GM23338 (cell line): Measurements from ENCODE around the gene LRMDA. TPM values are rescaled to one million over a fixed set of nuclear protein-coding genes. Genes with fewer than 3 reads are reported as not detected.

ENCODE experiments used
- ATAC-seq: fragments of 200-7000 bp; cut with Tn5 transposase; 3 replicates; pipeline ENCODE4 v1.9.1; 2020
- DNase-seq: peaks from one replicate; pipeline ENCODE4 v3.0.0-alpha.2; 2015; ENCODE audit warnings: low spot score
- H2AFZ ChIP-seq: fragments of 200-600 bp; sonication (generic); 2 replicates; pipeline ENCODE4 v1.8.0; 2016; ENCODE audit warnings: antibody characterized with exemption, mild to moderate bottlenecking, moderate library complexity
- H3F3A ChIP-seq: fragments of 200-600 bp; sonication (generic); replicated peaks from 2 replicates; pipeline ENCODE4 v1.8.0; 2017; ENCODE audit warnings: antibody characterized with exemption, mixed run types, low read depth
- H3K27ac ChIP-seq: fragments of 200-600 bp; sonication (generic); 2 replicates; pipeline ENCODE4 v1.6.1; 2016; ENCODE audit warnings: low read depth
- H3K27me3 ChIP-seq: fragments of 200-600 bp; sonication (generic); 2 replicates; pipeline ENCODE4 v1.8.0; 2016; ENCODE audit warnings: mild to moderate bottlenecking, mixed run types, moderate library complexity; ENCODE audit not compliant: insufficient read depth
- H3K36me3 ChIP-seq: fragments of 200-600 bp; sonication (generic); 2 replicates; pipeline ENCODE4 v1.8.0; 2016; ENCODE audit warnings: mild to moderate bottlenecking; ENCODE audit not compliant: insufficient read depth
- H3K4me1 ChIP-seq: fragments of 200-600 bp; sonication (generic); 2 replicates; pipeline ENCODE4 v1.8.0; 2016; ENCODE audit warnings: mild to moderate bottlenecking, moderate library complexity; ENCODE audit not compliant: insufficient read depth
- H3K4me2 ChIP-seq: fragments of 200-600 bp; sonication (generic); 2 replicates; pipeline ENCODE4 v1.7.1; 2017; ENCODE audit warnings: mixed run types
- H3K4me3 ChIP-seq: fragments of 200-600 bp; sonication (generic); 2 replicates; pipeline ENCODE4 v1.6.1; 2016; ENCODE audit warnings: mixed run types
- H3K79me2 ChIP-seq: fragments of 200-600 bp; sonication (generic); replicated peaks from 2 replicates; pipeline ENCODE4 v1.8.0; 2017; ENCODE audit warnings: mild to moderate bottlenecking; ENCODE audit not compliant: insufficient read depth
- H3K9me2 ChIP-seq: fragments of 200-600 bp; sonication (generic); 2 replicates; pipeline ENCODE4 v1.8.0; 2017; ENCODE audit not compliant: insufficient read depth
- H4K20me1 ChIP-seq: fragments of 200-600 bp; sonication (generic); replicated peaks from 2 replicates; pipeline ENCODE4 v1.8.0; 2017; ENCODE audit warnings: mild to moderate bottlenecking; ENCODE audit not compliant: insufficient read depth
- H3K27ac Mint-ChIP-seq: 2 replicates; pipeline ENCODE4 v1.8.0; 2020; ENCODE audit warnings: inconsistent platforms, mild to moderate bottlenecking, moderate library complexity, mixed read lengths
- H3K27me3 Mint-ChIP-seq: 3 replicates; pipeline ENCODE4 v1.8.0; 2022; ENCODE audit warnings: low read depth, mild to moderate bottlenecking, moderate library complexity, mixed read lengths, inconsistent platforms; ENCODE audit not compliant: insufficient read depth, poor library complexity
- H3K36me3 Mint-ChIP-seq: 3 replicates; pipeline ENCODE4 v1.8.0; 2021; ENCODE audit warnings: low read depth, mild to moderate bottlenecking, inconsistent platforms, moderate library complexity, mixed read lengths
- H3K4me1 Mint-ChIP-seq: 3 replicates; pipeline ENCODE4 v1.8.0; 2020; ENCODE audit warnings: mild to moderate bottlenecking, inconsistent platforms, mixed read lengths
- H3K4me3 Mint-ChIP-seq: 3 replicates; pipeline ENCODE4 v1.8.0; 2021; ENCODE audit warnings: moderate library complexity, mild to moderate bottlenecking, inconsistent platforms, mixed read lengths
- H3K9me3 Mint-ChIP-seq: 3 replicates; pipeline ENCODE4 v1.8.0; 2020; ENCODE audit warnings: moderate library complexity, mild to moderate bottlenecking, inconsistent platforms, mixed read lengths
- CREB1 ChIP-seq: fragments of 250-450 bp; sonication (Bioruptor Pico); IDR thresholded peaks from 2 replicates; pipeline ENCODE4 v1.5.0; 2020; ENCODE audit warnings: low read depth, mild to moderate bottlenecking, moderate library complexity
- CTCF ChIP-seq, 2 experiments: fragments of 200-600 bp in 1 of 2; sonication (generic) in 1 of 2; conservative IDR thresholded peaks; 2 replicates each; pipeline versions ENCODE4 v1.5.1 to v1.6.1; 2016 to 2017; ENCODE audit warnings: antibody characterized with exemption in 2 of 2, low read depth in 2 of 2, mild to moderate bottlenecking in 2 of 2, moderate library complexity in 1 of 2
- EZH2 ChIP-seq: fragments of 200-600 bp; sonication (generic); IDR thresholded peaks from one replicate; pipeline ENCODE4 v1.8.0; 2017; ENCODE audit warnings: antibody characterized with exemption, mild to moderate bottlenecking, low read depth; ENCODE audit not compliant: unreplicated experiment
- EZH2phosphoT487 ChIP-seq: fragments of 200-600 bp; sonication (generic); IDR thresholded peaks from one replicate; pipeline ENCODE4 v1.8.1; 2018; ENCODE audit warnings: antibody characterized with exemption; ENCODE audit not compliant: unreplicated experiment
- POLR2AphosphoS5 ChIP-seq: IDR thresholded peaks from 2 replicates; pipeline ENCODE4 v1.6.1; 2016; ENCODE audit warnings: antibody characterized with exemption, low read depth
- STAT1 ChIP-seq: IDR thresholded peaks from one replicate; pipeline ENCODE4 v1.6.1; 2016; ENCODE audit warnings: antibody characterized with exemption; ENCODE audit not compliant: unreplicated experiment
- ZNF114 ChIP-seq: fragments of 250-450 bp; sonication (Bioruptor Pico); IDR thresholded peaks from 2 replicates; pipeline ENCODE4 v1.5.0; 2020; ENCODE audit warnings: mild to moderate bottlenecking, moderate library complexity
- ZNF331 ChIP-seq: fragments of 250-450 bp; sonication (Bioruptor Pico); IDR thresholded peaks from 2 replicates; pipeline ENCODE4 v1.5.0; 2020; ENCODE audit warnings: low read depth, mild to moderate bottlenecking, moderate library complexity
- polyA plus RNA-seq: library from polyadenylated mRNA; unstranded; fragments of >200 nt; fragmentation: Nextera tagmentation; extraction: Ambion mirVana; gene quantifications from 2 replicates; pipeline ENCODE4 v1.2.1, GENCODE V29; 2016
- total RNA-seq: library from RNA; depleted of rRNA; stranded (reverse); fragments of >200 nt; shearing (Covaris generic); gene quantifications from 2 replicates; pipeline ENCODE4 v1.2.3, GENCODE V29; 2014
- TF ChIP-seq, protein P1 (sequence below): fragments of 250-450 bp; sonication (Bioruptor Pico); IDR thresholded peaks from 2 replicates; pipeline ENCODE4 v1.5.0; 2020; ENCODE audit warnings: mild to moderate bottlenecking, moderate library complexity
- TF ChIP-seq, protein P2 (sequence below): IDR thresholded peaks from 2 replicates; pipeline ENCODE4 v1.6.1; 2016; ENCODE audit warnings: antibody characterized with exemption

Gene LRMDA
- total and polyA plus RNA-seq, 2 experiments from 2014 or later: 0.90 to 1.8 TPM

DNA sequence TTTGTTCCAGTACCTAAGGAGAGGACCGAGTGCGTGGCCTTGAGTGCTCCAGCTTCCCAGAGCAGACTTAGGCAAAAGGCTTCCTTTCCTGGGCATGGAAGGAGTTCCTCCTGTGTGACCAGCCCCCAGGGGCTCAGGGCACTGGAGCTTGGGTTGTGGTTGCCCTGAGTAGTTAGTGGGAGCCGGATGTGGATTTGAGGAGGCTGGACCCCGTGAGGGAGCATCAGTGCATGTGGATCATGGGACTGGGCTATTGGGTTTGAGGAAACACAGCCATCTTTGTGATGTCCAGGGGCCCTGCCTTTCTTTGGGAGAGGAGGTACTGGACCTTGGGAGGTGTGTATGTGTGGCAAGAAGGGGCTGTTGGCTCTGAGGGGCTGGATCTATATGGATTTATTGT is 8.4 kb downstream of the LRMDA start:
- H3K27me3 Mint-ChIP-seq: peaks cover 33% of the 10 kb centered on the region
- H3K27me3 ChIP-seq: peaks cover 51% of the 10 kb centered on the region
- H4K20me1 ChIP-seq: no peaks in the 10 kb centered on the region
- ATAC-seq (no peak), DNase-seq (no peak)
- TF ChIP-seq POLR2AphosphoS5: no peak
- no peak for TF ChIP-seq STAT1
- no peak for TF ChIP-seq EZH2
- no peak for TF ChIP-seq EZH2phosphoT487
- TF ChIP-seq ZNF331: no peak
- TF ChIP-seq, protein P1, sequence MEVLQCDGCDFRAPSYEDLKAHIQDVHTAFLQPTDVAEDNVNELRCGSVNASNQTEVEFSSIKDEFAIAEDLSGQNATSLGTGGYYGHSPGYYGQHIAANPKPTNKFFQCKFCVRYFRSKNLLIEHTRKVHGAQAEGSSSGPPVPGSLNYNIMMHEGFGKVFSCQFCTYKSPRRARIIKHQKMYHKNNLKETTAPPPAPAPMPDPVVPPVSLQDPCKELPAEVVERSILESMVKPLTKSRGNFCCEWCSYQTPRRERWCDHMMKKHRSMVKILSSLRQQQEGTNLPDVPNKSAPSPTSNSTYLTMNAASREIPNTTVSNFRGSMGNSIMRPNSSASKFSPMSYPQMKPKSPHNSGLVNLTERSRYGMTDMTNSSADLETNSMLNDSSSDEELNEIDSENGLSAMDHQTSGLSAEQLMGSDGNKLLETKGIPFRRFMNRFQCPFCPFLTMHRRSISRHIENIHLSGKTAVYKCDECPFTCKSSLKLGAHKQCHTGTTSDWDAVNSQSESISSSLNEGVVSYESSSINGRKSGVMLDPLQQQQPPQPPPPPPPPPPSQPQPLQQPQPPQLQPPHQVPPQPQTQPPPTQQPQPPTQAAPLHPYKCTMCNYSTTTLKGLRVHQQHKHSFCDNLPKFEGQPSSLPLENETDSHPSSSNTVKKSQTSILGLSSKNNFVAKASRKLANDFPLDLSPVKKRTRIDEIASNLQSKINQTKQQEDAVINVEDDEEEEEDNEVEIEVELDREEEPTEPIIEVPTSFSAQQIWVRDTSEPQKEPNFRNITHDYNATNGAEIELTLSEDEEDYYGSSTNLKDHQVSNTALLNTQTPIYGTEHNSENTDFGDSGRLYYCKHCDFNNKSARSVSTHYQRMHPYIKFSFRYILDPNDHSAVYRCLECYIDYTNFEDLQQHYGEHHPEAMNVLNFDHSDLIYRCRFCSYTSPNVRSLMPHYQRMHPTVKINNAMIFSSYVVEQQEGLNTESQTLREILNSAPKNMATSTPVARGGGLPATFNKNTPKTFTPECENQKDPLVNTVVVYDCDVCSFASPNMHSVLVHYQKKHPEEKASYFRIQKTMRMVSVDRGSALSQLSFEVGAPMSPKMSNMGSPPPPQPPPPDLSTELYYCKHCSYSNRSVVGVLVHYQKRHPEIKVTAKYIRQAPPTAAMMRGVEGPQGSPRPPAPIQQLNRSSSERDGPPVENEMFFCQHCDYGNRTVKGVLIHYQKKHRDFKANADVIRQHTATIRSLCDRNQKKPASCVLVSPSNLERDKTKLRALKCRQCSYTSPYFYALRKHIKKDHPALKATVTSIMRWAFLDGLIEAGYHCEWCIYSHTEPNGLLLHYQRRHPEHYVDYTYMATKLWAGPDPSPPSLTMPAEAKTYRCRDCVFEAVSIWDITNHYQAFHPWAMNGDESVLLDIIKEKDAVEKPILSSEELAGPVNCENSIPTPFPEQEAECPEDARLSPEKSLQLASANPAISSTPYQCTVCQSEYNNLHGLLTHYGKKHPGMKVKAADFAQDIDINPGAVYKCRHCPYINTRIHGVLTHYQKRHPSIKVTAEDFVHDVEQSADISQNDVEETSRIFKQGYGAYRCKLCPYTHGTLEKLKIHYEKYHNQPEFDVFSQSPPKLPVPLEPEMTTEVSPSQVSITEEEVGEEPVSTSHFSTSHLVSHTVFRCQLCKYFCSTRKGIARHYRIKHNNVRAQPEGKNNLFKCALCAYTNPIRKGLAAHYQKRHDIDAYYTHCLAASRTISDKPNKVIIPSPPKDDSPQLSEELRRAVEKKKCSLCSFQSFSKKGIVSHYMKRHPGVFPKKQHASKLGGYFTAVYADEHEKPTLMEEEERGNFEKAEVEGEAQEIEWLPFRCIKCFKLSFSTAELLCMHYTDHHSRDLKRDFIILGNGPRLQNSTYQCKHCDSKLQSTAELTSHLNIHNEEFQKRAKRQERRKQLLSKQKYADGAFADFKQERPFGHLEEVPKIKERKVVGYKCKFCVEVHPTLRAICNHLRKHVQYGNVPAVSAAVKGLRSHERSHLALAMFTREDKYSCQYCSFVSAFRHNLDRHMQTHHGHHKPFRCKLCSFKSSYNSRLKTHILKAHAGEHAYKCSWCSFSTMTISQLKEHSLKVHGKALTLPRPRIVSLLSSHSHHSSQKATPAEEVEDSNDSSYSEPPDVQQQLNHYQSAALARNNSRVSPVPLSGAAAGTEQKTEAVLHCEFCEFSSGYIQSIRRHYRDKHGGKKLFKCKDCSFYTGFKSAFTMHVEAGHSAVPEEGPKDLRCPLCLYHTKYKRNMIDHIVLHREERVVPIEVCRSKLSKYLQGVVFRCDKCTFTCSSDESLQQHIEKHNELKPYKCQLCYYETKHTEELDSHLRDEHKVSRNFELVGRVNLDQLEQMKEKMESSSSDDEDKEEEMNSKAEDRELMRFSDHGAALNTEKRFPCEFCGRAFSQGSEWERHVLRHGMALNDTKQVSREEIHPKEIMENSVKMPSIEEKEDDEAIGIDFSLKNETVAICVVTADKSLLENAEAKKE: no peak
- no peaks in the 10 kb centered on the region for H3K79me2 ChIP-seq
- no peak overlapping the region for H2AFZ ChIP-seq
- H3K4me1 ChIP-seq: peaks cover 13% of the 10 kb centered on the region
- peaks cover 6% of the 10 kb centered on the region; the same call in 1 of the 3 replicates for H3K36me3 Mint-ChIP-seq
- H3K4me3 ChIP-seq: no peak overlapping the region
- peaks cover 12% of the 10 kb centered on the region; the same call in 2 of the 3 replicates for H3K4me1 Mint-ChIP-seq
- peaks cover 10% of the 10 kb centered on the region for H3K9me3 Mint-ChIP-seq
- no peak overlapping the region for H3K27ac Mint-ChIP-seq
- H3K36me3 ChIP-seq: no peaks in the 10 kb centered on the region
- no peak overlapping the region for H3K4me3 Mint-ChIP-seq
- no peak overlapping the region for H3K4me2 ChIP-seq
- no peaks in the 10 kb centered on the region for H3F3A ChIP-seq
- no peak overlapping the region for H3K27ac ChIP-seq
- no peaks in the 10 kb centered on the region for H3K9me2 ChIP-seq

GRCh38 chr10:75440271-75440793 is 8.9 kb downstream of the LRMDA start:
- Histone ChIP-seq H3K27me3 (peaks cover 46% of the 10 kb centered on the region), H3K4me1 (peaks cover 13% of the 10 kb centered on the region), H3K9me2 (no peaks in the 10 kb centered on the region), H3K27ac (no peak overlapping the region), H2AFZ (no peak overlapping the region), H3K4me2 (no peak overlapping the region), H3F3A (no peaks in the 10 kb centered on the region), H3K36me3 (no peaks in the 10 kb centered on the region), H3K4me3 (no peak overlapping the region), H4K20me1 (no peaks in the 10 kb centered on the region), H3K79me2 (no peaks in the 10 kb centered on the region)
- Mint-ChIP-seq H3K36me3 (peaks cover 6% of the 10 kb centered on the region; the same call in 1 of the 3 replicates), H3K4me1 (peaks cover 12% of the 10 kb centered on the region; the same call in 2 of the 3 replicates), H3K4me3 (no peak overlapping the region), H3K27ac (no peak overlapping the region), H3K27me3 (peaks cover 28% of the 10 kb centered on the region), H3K9me3 (peaks cover 10% of the 10 kb centered on the region)
- TF ChIP-seq CTCF (conservative IDR thresholded peaks at IDR 0.05; ENCODE audit: low read depth in 2 of 2) (no peak), CREB1 (CRISPR knock-in tag) (no peak), ZNF114 (CRISPR knock-in tag) (no peak), ZNF331 (no peak)
- TF ChIP-seq, protein P2, sequence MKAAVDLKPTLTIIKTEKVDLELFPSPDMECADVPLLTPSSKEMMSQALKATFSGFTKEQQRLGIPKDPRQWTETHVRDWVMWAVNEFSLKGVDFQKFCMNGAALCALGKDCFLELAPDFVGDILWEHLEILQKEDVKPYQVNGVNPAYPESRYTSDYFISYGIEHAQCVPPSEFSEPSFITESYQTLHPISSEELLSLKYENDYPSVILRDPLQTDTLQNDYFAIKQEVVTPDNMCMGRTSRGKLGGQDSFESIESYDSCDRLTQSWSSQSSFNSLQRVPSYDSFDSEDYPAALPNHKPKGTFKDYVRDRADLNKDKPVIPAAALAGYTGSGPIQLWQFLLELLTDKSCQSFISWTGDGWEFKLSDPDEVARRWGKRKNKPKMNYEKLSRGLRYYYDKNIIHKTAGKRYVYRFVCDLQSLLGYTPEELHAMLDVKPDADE: no peak
- DNase-seq (no peak), ATAC-seq (no peak)
